ENCODE results near the gene NAP1L4.

Gene NAP1L4

DNA sequence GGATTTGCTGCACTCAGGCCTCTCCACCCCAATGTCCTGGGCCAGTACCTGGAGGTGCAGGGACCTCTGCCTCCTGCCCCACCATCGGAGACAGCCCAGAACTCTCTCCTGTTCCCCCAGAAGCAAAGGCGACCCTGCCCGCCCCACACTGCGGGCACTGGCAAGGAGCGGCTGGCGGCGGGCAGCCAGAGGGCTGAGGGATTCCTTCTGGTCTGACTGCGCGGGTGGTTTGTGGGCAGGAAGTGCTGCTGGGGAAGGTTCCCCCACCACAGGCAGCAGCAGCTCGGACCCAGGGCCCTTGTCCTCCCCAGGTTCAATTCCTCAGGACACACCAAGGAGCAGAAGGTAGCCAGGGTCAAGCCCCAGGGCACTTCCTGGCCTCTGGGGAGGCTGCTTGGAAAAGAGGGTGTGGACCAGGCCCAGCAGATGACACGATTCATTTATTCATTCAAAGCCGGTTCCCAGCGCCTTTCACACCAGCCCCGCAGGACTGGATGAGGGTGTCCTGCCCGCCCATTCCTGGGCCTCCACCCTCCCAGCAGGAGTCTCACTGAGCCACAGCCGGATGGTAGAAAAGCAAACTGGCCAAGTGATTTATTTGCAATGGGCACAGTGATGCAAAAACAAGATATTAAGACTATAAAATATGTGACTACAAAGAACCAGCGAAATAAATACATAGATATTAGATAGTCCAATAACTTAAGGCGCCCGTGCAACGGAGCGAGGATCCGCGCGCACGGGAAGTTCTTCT, 64.1 kb downstream of the NAP1L4 start:
- TF ChIP-seq ZBTB7A (IDR thresholded peaks at IDR 0.05; ENCODE audit: low read depth) (no peak), FOXM1 (IDR thresholded peaks at IDR 0.05; ENCODE audit: borderline replicate concordance, low read depth) (no peak; the same call in 1 of the 2 replicates), TEAD4 (IDR thresholded peaks at IDR 0.05) (peak; percentile 22; the same call in 1 of the 2 replicates), CEBPB (IDR thresholded peaks at IDR 0.05) (no peak), EP300 (IDR thresholded peaks at IDR 0.05; ENCODE audit: borderline replicate concordance) (peak; percentile 27; the same call in 1 of the 2 replicates), NFIC (IDR thresholded peaks at IDR 0.05) (no peak), CREB1 (IDR thresholded peaks at IDR 0.05; ENCODE audit: low read depth) (no peak), YY1 (IDR thresholded peaks at IDR 0.05; ENCODE audit: low read depth) (no peak), TCF12 (IDR thresholded peaks at IDR 0.05; ENCODE audit: low read depth) (peak; percentile 70), RAD21 (IDR thresholded peaks at IDR 0.05; ENCODE audit: low read depth) (no peak), EGR1 (IDR thresholded peaks at IDR 0.05) (no peak), TAF1 (IDR thresholded peaks at IDR 0.05; ENCODE audit: low read depth) (no peak)
- TF ChIP-seq, protein P1, sequence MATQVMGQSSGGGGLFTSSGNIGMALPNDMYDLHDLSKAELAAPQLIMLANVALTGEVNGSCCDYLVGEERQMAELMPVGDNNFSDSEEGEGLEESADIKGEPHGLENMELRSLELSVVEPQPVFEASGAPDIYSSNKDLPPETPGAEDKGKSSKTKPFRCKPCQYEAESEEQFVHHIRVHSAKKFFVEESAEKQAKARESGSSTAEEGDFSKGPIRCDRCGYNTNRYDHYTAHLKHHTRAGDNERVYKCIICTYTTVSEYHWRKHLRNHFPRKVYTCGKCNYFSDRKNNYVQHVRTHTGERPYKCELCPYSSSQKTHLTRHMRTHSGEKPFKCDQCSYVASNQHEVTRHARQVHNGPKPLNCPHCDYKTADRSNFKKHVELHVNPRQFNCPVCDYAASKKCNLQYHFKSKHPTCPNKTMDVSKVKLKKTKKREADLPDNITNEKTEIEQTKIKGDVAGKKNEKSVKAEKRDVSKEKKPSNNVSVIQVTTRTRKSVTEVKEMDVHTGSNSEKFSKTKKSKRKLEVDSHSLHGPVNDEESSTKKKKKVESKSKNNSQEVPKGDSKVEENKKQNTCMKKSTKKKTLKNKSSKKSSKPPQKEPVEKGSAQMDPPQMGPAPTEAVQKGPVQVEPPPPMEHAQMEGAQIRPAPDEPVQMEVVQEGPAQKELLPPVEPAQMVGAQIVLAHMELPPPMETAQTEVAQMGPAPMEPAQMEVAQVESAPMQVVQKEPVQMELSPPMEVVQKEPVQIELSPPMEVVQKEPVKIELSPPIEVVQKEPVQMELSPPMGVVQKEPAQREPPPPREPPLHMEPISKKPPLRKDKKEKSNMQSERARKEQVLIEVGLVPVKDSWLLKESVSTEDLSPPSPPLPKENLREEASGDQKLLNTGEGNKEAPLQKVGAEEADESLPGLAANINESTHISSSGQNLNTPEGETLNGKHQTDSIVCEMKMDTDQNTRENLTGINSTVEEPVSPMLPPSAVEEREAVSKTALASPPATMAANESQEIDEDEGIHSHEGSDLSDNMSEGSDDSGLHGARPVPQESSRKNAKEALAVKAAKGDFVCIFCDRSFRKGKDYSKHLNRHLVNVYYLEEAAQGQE (IDR thresholded peaks at IDR 0.05; ENCODE audit: low read depth): no peak
- TF ChIP-seq, protein P2, sequence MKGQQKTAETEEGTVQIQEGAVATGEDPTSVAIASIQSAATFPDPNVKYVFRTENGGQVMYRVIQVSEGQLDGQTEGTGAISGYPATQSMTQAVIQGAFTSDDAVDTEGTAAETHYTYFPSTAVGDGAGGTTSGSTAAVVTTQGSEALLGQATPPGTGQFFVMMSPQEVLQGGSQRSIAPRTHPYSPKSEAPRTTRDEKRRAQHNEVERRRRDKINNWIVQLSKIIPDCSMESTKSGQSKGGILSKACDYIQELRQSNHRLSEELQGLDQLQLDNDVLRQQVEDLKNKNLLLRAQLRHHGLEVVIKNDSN (IDR thresholded peaks at IDR 0.05): no peak
- TF ChIP-seq, protein P3, sequence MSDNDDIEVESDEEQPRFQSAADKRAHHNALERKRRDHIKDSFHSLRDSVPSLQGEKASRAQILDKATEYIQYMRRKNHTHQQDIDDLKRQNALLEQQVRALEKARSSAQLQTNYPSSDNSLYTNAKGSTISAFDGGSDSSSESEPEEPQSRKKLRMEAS (IDR thresholded peaks at IDR 0.05): 0 out of 2 replicates have a peak, but pooled peaks have one; percentile 30

GRCh38 chr11:2927121-2927800, 64.9 kb downstream of the NAP1L4 start:
- TF ChIP-seq EGR1 (IDR thresholded peaks at IDR 0.05): no peak
- TF ChIP-seq EP300 (IDR thresholded peaks at IDR 0.05; ENCODE audit: borderline replicate concordance): no peak
- no peak for TF ChIP-seq FOXM1 (IDR thresholded peaks at IDR 0.05; ENCODE audit: borderline replicate concordance, low read depth)
- TF ChIP-seq YY1 (IDR thresholded peaks at IDR 0.05; ENCODE audit: low read depth): no peak
- TF ChIP-seq TAF1 (IDR thresholded peaks at IDR 0.05; ENCODE audit: low read depth): no peak
- TF ChIP-seq, protein P3 (IDR thresholded peaks at IDR 0.05): no peak
- no peak for TF ChIP-seq TEAD4 (IDR thresholded peaks at IDR 0.05)
- TF ChIP-seq TCF12 (IDR thresholded peaks at IDR 0.05; ENCODE audit: low read depth): no peak
- TF ChIP-seq ZBTB7A (IDR thresholded peaks at IDR 0.05; ENCODE audit: low read depth): no peak
- no peak for TF ChIP-seq NFIC (IDR thresholded peaks at IDR 0.05)
- no peak for TF ChIP-seq CREB1 (IDR thresholded peaks at IDR 0.05; ENCODE audit: low read depth)
- TF ChIP-seq, protein P2 (IDR thresholded peaks at IDR 0.05): no peak

- TF ChIP-seq RAD21 (IDR thresholded peaks at IDR 0.05; ENCODE audit: low read depth) (no peak), TAF1 (IDR thresholded peaks at IDR 0.05; ENCODE audit: low read depth) (no peak), ZBTB7A (IDR thresholded peaks at IDR 0.05; ENCODE audit: low read depth) (no peak)
- TF ChIP-seq, protein P3 (IDR thresholded peaks at IDR 0.05): no peak
- TF ChIP-seq, protein P1 (IDR thresholded peaks at IDR 0.05; ENCODE audit: low read depth): no peak
These were observed 65.5 kb downstream of the NAP1L4 start for GRCh38 chr11:2926611-2927051.

GRCh38 chr11:2924821-2925675, 67.1 kb downstream of the NAP1L4 start:
- no peak for TF ChIP-seq EP300 (IDR thresholded peaks at IDR 0.05; ENCODE audit: borderline replicate concordance)
- TF ChIP-seq, protein P1 (IDR thresholded peaks at IDR 0.05; ENCODE audit: low read depth): no peak
- TF ChIP-seq CREB1 (IDR thresholded peaks at IDR 0.05; ENCODE audit: low read depth): no peak
- TF ChIP-seq, protein P2 (IDR thresholded peaks at IDR 0.05): no peak
- no peak for TF ChIP-seq TCF12 (IDR thresholded peaks at IDR 0.05; ENCODE audit: low read depth)
- TF ChIP-seq YY1 (IDR thresholded peaks at IDR 0.05; ENCODE audit: low read depth): no peak
- no peak for TF ChIP-seq TAF1 (IDR thresholded peaks at IDR 0.05; ENCODE audit: low read depth)
- TF ChIP-seq RAD21 (IDR thresholded peaks at IDR 0.05; ENCODE audit: low read depth): no peak
- TF ChIP-seq, protein P3 (IDR thresholded peaks at IDR 0.05): no peak
- no peak for TF ChIP-seq FOXM1 (IDR thresholded peaks at IDR 0.05; ENCODE audit: borderline replicate concordance, low read depth)

Measured in Ishikawa (cell line).